ENCODE results near the gene DPP3. TPM values are rescaled to one million over a fixed set of nuclear protein-coding genes. Genes with fewer than 3 reads are reported as not detected.

The DPP3 gene
- total RNA-seq, 2 donors from 2014 or later, result 20.2 to 22.2 TPM

- ATAC-seq (ENCODE audit: insufficient number of reproducible peaks, low FRiP score, low read depth) (no peak), DNase-seq (ENCODE audit: low spot score) (no peak)
Measured at GRCh38 chr11:66468691-66469090, 11.5 kb upstream of the DPP3 start.

GRCh38 chr11:66469441-66469840 is 10.8 kb upstream of the DPP3 start:
- ATAC-seq (ENCODE audit: insufficient number of reproducible peaks, low FRiP score, low read depth), result no peak
- peaks cover 35% of the 10 kb centered on the region for H3K36me3 ChIP-seq

More at GRCh38 chr11:66468691-66469090, 11.5 kb upstream of the DPP3 start:
- no peaks in the 10 kb centered on the region for H3K27me3 ChIP-seq (replicated peaks; ENCODE audit: insufficient read depth)
- no peaks in the 10 kb centered on the region for H3K9me3 ChIP-seq
- H3K27ac ChIP-seq, result no peak overlapping the region
- TF ChIP-seq CTCF (IDR thresholded peaks at IDR 0.05), result no peak
- peaks cover 29% of the 10 kb centered on the region for H3K36me3 ChIP-seq
- peaks cover 0 to 26% of the 10 kb centered on the region in 2 donors for H3K4me1 ChIP-seq (ENCODE audit: control insufficient read depth in 1 of 2, low read depth in 2 of 2)
- H3K4me3 ChIP-seq, result no peak overlapping the region

GRCh38 chr11:66470015-66470414 is 10.2 kb upstream of the DPP3 start:
- Histone ChIP-seq H3K9me3 (no peaks in the 10 kb centered on the region), H3K36me3 (peaks cover 35% of the 10 kb centered on the region), H3K4me1 (ENCODE audit: control insufficient read depth in 1 of 2, low read depth in 2 of 2) (peaks cover 0 to 26% of the 10 kb centered on the region in 2 donors), H3K27me3 (replicated peaks; ENCODE audit: insufficient read depth) (no peaks in the 10 kb centered on the region), H3K27ac (no peak overlapping the region), H3K4me3 (no peak overlapping the region)
- DNase-seq (ENCODE audit: low spot score) (no peak), ATAC-seq (ENCODE audit: insufficient number of reproducible peaks, low FRiP score, low read depth) (no peak)
- no peak for TF ChIP-seq CTCF (IDR thresholded peaks at IDR 0.05)

More at GRCh38 chr11:66469441-66469840, 10.8 kb upstream of the DPP3 start:
- TF ChIP-seq CTCF (IDR thresholded peaks at IDR 0.05), result no peak
- no peak for DNase-seq (ENCODE audit: low spot score)
- Histone ChIP-seq H3K9me3 (no peaks in the 10 kb centered on the region), H3K27ac (no peak overlapping the region), H3K27me3 (replicated peaks; ENCODE audit: insufficient read depth) (no peaks in the 10 kb centered on the region), H3K4me3 (no peak overlapping the region), H3K4me1 (ENCODE audit: control insufficient read depth in 1 of 2, low read depth in 2 of 2) (peaks cover 0 to 26% of the 10 kb centered on the region in 2 donors)

- no peaks in the 10 kb centered on the region for H3K27me3 ChIP-seq (replicated peaks; ENCODE audit: insufficient read depth)
- peaks cover 0 to 15% of the 10 kb centered on the region in 2 donors for H3K4me1 ChIP-seq (ENCODE audit: control insufficient read depth in 1 of 2, low read depth in 2 of 2)
- ATAC-seq (ENCODE audit: insufficient number of reproducible peaks, low FRiP score, low read depth), result no peak
- H3K27ac ChIP-seq, result no peak overlapping the region
- H3K4me3 ChIP-seq, result no peak overlapping the region
- TF ChIP-seq CTCF (IDR thresholded peaks at IDR 0.05), result no peak
- DNase-seq (ENCODE audit: low spot score), result no peak
- H3K9me3 ChIP-seq, result no peaks in the 10 kb centered on the region
- H3K36me3 ChIP-seq, result peaks cover 35% of the 10 kb centered on the region
Measured at GRCh38 chr11:66471142-66471541, 9.1 kb upstream of the DPP3 start.

GRCh38 chr11:66472054-66472453 is 8.2 kb upstream of the DPP3 start:
- peaks cover 0 to 15% of the 10 kb centered on the region in 2 donors for H3K4me1 ChIP-seq (ENCODE audit: control insufficient read depth in 1 of 2, low read depth in 2 of 2)
- no peaks in the 10 kb centered on the region for H3K27me3 ChIP-seq (replicated peaks; ENCODE audit: insufficient read depth)
- peaks cover 35% of the 10 kb centered on the region for H3K36me3 ChIP-seq
- ATAC-seq (ENCODE audit: insufficient number of reproducible peaks, low FRiP score, low read depth), result no peak
- H3K4me3 ChIP-seq, result no peak overlapping the region
- DNase-seq (ENCODE audit: low spot score), result no peak
- no peaks in the 10 kb centered on the region for H3K9me3 ChIP-seq
- TF ChIP-seq CTCF (IDR thresholded peaks at IDR 0.05), result no peak
- no peak overlapping the region for H3K27ac ChIP-seq

Data from thoracic aorta (tissue), 2 donors.